Right atrium auricular region (tissue), 2 donors: ENCODE data around the gene CEP41. TPM values are rescaled to one million over a fixed set of nuclear protein-coding genes. Genes with fewer than 3 reads are reported as not detected.

Experiments
- DNase-seq: peaks from one replicate; pipeline ENCODE4 v3.0.0-alpha.2; 2019; ENCODE audit warnings: low spot score
- H3K27ac ChIP-seq, 2 donors: fragments of 200-600 bp; sonication (generic); 1 replicate in 1 of 2; 2 replicates in 1 of 2; pipeline ENCODE4 v1.5.1; 2016 to 2019
- H3K27me3 ChIP-seq, 2 donors: fragments of 200-600 bp; sonication (generic); one replicate each; pipeline versions ENCODE4 v1.5.1 to v1.6.0; 2017 to 2019
- H3K36me3 ChIP-seq: fragments of 200-600 bp; sonication (generic); one replicate; pipeline ENCODE4 v1.5.1; 2016
- H3K4me1 ChIP-seq, 2 donors: fragments of 200-600 bp; sonication (generic); one replicate each; pipeline versions ENCODE4 v1.5.1 to v1.6.0; 2017 to 2019
- H3K4me3 ChIP-seq, 2 donors: fragments of 200-600 bp; sonication (generic); 1 replicate in 1 of 2; 2 replicates in 1 of 2; pipeline ENCODE4 v1.5.1; 2017 to 2019; ENCODE audit warnings: mild to moderate bottlenecking in 1 of 2, moderate library complexity in 1 of 2
- H3K9me3 ChIP-seq, 2 donors: fragments of 200-600 bp; sonication (generic); one replicate each; pipeline ENCODE4 v1.5.1; 2019
- total RNA-seq, 2 donors: library from RNA; depleted of rRNA; stranded (reverse); fragments of >200 nt; gene quantifications; one replicate each; pipeline ENCODE4 v1.1.0, GENCODE V29; 2016
- TF ChIP-seq, protein P1 (sequence below), 2 donors: fragments of 200-600 bp; sonication (generic); IDR thresholded peaks; one replicate each; pipeline ENCODE4 v1.5.1; 2019; ENCODE audit warnings: antibody characterized with exemption in 2 of 2

Gene CEP41
- total RNA-seq, 2 donors from 2014 or later = 1.5 to 5.5 TPM

DNA sequence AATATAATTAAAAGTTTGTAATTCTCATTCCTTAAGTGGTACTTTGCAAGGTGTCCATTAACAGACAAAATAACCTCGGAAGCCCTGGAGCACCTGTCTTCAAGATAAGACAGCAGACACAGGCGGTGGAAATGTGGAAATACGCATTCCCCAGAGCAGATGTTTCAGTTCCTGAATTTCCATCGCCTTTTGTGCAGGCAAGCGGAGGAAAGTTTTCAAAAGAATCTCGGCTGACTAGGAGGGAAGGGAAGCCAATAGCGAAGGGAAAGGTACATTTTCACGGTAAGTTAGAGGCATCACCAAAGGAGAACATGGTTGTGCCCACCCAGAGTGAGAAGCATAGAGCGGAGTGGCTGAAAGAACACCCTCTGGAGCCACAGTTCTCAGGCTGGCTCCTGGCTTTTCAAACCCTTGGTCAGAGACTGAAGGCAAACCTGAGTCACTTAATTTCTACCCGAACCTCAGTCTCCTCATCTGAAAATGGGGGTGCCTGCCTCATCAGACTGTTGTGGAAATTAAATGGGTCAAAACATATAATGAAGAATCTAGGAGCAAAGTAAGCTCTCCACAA, 46.9 kb downstream of the CEP41 start:
- Histone ChIP-seq H3K27me3 (no peaks in the 10 kb centered on the region), H3K36me3 (no peaks in the 10 kb centered on the region), H3K4me1 (no peaks in the 10 kb centered on the region), H3K9me3 (no peaks in the 10 kb centered on the region), H3K27ac (no peak overlapping the region), H3K4me3 (no peak overlapping the region)
- TF ChIP-seq, protein P1, sequence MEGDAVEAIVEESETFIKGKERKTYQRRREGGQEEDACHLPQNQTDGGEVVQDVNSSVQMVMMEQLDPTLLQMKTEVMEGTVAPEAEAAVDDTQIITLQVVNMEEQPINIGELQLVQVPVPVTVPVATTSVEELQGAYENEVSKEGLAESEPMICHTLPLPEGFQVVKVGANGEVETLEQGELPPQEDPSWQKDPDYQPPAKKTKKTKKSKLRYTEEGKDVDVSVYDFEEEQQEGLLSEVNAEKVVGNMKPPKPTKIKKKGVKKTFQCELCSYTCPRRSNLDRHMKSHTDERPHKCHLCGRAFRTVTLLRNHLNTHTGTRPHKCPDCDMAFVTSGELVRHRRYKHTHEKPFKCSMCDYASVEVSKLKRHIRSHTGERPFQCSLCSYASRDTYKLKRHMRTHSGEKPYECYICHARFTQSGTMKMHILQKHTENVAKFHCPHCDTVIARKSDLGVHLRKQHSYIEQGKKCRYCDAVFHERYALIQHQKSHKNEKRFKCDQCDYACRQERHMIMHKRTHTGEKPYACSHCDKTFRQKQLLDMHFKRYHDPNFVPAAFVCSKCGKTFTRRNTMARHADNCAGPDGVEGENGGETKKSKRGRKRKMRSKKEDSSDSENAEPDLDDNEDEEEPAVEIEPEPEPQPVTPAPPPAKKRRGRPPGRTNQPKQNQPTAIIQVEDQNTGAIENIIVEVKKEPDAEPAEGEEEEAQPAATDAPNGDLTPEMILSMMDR (IDR thresholded peaks at IDR 0.05) = no peak
- peak; percentile 28 for DNase-seq

DNA sequence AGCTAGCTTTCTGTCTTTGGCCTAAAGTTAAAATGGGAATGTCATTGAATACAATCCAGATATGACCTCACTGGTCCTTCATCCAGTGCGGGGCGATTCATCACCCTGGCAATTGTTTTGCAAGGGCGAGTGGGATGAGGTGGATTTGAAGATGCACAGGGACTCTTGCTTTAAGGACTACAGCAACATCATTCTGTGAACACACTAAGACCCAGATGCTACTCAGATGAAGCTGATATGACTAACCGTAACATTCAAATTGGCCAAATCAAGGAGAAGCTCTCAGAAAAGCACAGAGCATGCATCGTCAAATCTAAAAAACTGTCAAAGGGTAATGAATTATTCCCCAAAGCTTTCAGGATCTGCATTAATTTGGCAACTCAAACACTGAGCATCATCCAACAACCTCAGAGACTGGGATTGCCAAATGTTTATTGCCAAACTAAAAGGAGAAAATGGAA, 47.7 kb downstream of the CEP41 start:
- Histone ChIP-seq H3K36me3 (no peaks in the 10 kb centered on the region), H3K27me3 (no peaks in the 10 kb centered on the region), H3K9me3 (no peaks in the 10 kb centered on the region), H3K27ac (peak overlapping the region in 1 of 2 donors; percentile 57), H3K4me3 (no peak overlapping the region), H3K4me1 (no peaks in the 10 kb centered on the region)
- peak; percentile 61 for DNase-seq
- TF ChIP-seq, protein P1 (IDR thresholded peaks at IDR 0.05) = no peak

DNA sequence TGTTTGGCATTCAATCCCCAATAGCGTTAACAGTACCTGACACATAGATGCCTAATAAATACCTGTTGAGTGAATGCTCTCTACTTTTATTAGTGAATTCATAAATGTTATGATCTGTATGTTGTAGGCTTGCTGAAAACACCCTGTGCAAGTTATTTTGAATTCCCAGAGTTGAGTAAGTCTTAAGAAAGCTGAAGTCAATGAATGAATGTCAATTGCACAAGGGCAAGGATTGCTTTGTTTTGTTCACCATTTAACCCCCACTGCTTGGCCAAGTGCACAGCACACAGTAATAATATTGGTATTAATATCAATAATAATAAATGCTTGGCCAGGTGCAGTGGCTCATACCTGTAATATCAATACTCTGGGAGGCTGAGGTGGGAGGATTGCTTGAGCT, 50.3 kb downstream of the CEP41 start:
- Histone ChIP-seq H3K27ac (no peak overlapping the region), H3K4me3 (no peak overlapping the region), H3K36me3 (no peaks in the 10 kb centered on the region), H3K27me3 (no peaks in the 10 kb centered on the region), H3K9me3 (no peaks in the 10 kb centered on the region), H3K4me1 (no peaks in the 10 kb centered on the region)
- DNase-seq = no peak
- TF ChIP-seq, protein P1 (IDR thresholded peaks at IDR 0.05) = no peak

DNA sequence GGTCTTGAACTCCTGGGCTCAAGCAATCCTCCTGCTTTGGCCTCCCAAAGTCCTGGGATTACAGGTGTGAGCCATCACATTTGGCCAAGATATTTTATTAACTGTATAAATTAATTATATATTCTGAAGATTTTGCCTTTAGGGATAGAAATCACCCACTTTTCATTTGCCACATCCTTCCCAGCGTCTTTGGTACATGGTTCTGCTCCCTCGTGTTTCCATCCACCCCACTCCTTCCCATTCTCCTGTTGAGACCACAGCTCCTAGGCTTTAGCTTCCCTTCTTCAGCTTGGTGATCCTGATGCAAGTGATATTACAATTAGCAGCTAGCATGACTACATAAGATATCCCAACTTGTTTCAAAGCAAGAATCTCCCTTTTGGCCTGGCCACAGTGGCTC, 52.1 kb downstream of the CEP41 start:
- H3K4me3 ChIP-seq = no peak overlapping the region
- no peaks in the 10 kb centered on the region for H3K27me3 ChIP-seq
- no peaks in the 10 kb centered on the region for H3K9me3 ChIP-seq
- no peaks in the 10 kb centered on the region for H3K4me1 ChIP-seq
- TF ChIP-seq, protein P1 (IDR thresholded peaks at IDR 0.05) = no peak
- H3K27ac ChIP-seq = no peak overlapping the region
- H3K36me3 ChIP-seq = no peaks in the 10 kb centered on the region
- no peak for DNase-seq

DNA sequence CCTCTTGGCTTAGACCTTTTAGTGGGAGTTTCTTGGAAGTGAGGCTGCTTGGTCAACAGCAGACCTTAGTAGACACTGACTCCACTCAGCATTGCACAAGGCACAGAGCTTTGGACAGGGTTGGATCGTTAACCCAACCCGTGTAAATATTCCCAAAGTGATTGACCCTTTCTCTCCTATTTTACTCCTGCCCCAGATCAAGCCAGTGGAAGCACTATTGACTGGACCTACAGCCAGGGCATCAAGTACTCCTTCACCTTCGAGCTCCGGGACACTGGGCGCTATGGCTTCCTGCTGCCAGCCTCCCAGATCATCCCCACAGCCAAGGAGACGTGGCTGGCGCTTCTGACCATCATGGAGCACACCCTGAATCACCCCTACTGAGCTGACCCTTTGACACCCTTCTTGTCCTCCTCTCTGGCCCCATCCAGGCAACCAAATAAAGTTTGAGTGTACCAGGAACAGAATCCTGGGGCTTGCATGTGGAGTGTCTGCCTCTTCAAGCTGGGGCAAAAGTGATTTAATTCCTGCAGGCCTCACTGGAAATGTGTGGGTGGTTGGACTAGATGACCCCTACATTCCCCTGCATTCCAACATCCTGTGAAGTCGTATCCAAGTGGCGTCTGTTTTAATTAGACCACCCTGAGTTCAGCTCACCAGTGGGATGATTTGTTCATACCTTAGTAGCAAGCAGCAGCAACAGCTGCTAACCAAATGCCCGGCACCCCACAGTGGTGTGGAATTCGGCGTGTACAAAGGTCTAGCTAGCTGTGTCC, 53.0 kb downstream of the CEP41 start:
- Histone ChIP-seq H3K27ac (no peak overlapping the region), H3K4me3 (no peak overlapping the region), H3K9me3 (no peaks in the 10 kb centered on the region), H3K27me3 (no peaks in the 10 kb centered on the region), H3K36me3 (no peaks in the 10 kb centered on the region), H3K4me1 (no peaks in the 10 kb centered on the region)
- TF ChIP-seq, protein P1 (IDR thresholded peaks at IDR 0.05) = no peak
- peak; percentile 58 for DNase-seq
